ENCODE data around the gene SHANK3. TPM values are rescaled to one million over a fixed set of nuclear protein-coding genes. Genes with fewer than 3 reads are reported as not detected.

SHANK3 gene
- total and polyA plus RNA-seq, 2 of the 8 experiments (the other 6 are each of a cell fraction or from before 2014, with no cell fraction given), result 1.5 to 6.0 TPM

- Histone ChIP-seq H2BK12ac (ENCODE audit: low read depth, low read length) (no peak overlapping the region), H3K9me3 (ENCODE audit: insufficient read depth in 2 of 2, low read depth in 1 of 2, low read length in 1 of 2) (no peaks in the 10 kb centered on the region), H3K23ac (ENCODE audit: insufficient read length) (no peak overlapping the region), H3K23me2 (ENCODE audit: low read depth, low read length) (no peaks in the 10 kb centered on the region; the same call in 1 of the 2 replicates), H3K9ac (replicated peaks in 1 of 4; ENCODE audit: extremely low read depth in 1 of 4, low read depth in 3 of 4, low read length in 3 of 4) (no peak overlapping the region), H2AK5ac (ENCODE audit: low read depth, low read length) (no peak overlapping the region), H3K79me2 (ENCODE audit: control insufficient read depth in 1 of 2, insufficient read depth in 2 of 2, low read length in 2 of 2) (no peaks in the 10 kb centered on the region), H3K79me1 (ENCODE audit: low read depth, low read length) (no peaks in the 10 kb centered on the region), H4K8ac (ENCODE audit: extremely low read depth, insufficient read depth, low read length) (no peak overlapping the region), H3K4ac (replicated peaks; ENCODE audit: insufficient read length, low read depth, low read length) (no peak overlapping the region), H4K91ac (replicated peaks; ENCODE audit: insufficient read length, low read length) (no peak overlapping the region), H2BK20ac (ENCODE audit: low read length) (no peak overlapping the region), H3K36me3 (ENCODE audit: control insufficient read depth in 2 of 4, insufficient read depth in 4 of 4, low read length in 3 of 4) (no peaks in the 10 kb centered on the region), H2AFZ (ENCODE audit: low read length) (no peak overlapping the region), H3K14ac (ENCODE audit: insufficient read length) (no peak overlapping the region), H3K27me3 (replicated peaks in 1 of 4; ENCODE audit: control insufficient read depth in 3 of 4, extremely low read depth in 1 of 4, insufficient read depth in 3 of 4, low read length in 3 of 4) (peaks cover 0 to 24% (median 9%) of the 10 kb centered on the region in 4 experiments; a peak in 6 of 7 replicates), H2BK120ac (replicated peaks; ENCODE audit: low read depth, low read length) (no peak overlapping the region), H3K4me3 (ENCODE audit: extremely low read depth in 1 of 4, insufficient read depth in 2 of 4, low read depth in 3 of 4, low read length in 4 of 4) (no peak overlapping the region), H3K56ac (replicated peaks; ENCODE audit: insufficient read length, low read depth, low read length) (no peak overlapping the region), H3K4me1 (replicated peaks in 1 of 4; ENCODE audit: control insufficient read depth in 3 of 4, insufficient read depth in 4 of 4, low read length in 3 of 4) (no peaks in the 10 kb centered on the region; a peak in 1 of 7 replicates), H2BK5ac (ENCODE audit: low read depth, low read length) (no peak overlapping the region), H3K4me2 (ENCODE audit: insufficient read depth in 1 of 2, low read depth in 2 of 2, low read length in 2 of 2) (no peak overlapping the region), H4K20me1 (replicated peaks in 1 of 2; ENCODE audit: control insufficient read depth in 1 of 2, insufficient read depth in 2 of 2, low read length in 2 of 2) (no peaks in the 10 kb centered on the region), H4K5ac (ENCODE audit: insufficient read length, low read depth, low read length) (no peak overlapping the region), H3K27ac (ENCODE audit: low read depth, low read length) (no peak overlapping the region), H3K18ac (ENCODE audit: extremely low read depth, low read length) (no peak overlapping the region), H2BK15ac (ENCODE audit: low read length) (no peak overlapping the region)
- FAIRE-seq, result no peak
- WGBS, 2 experiments (ENCODE audit: extremely low coverage in 1 of 2, insufficient coverage in 1 of 2, insufficient read length in 1 of 2, insufficient replicate concordance in 2 of 2, low coverage in 1 of 2, low lambda C conversion rate in 2 of 2, missing lambda C conversion rate in 1 of 2), result 93% methylated on average over 4 of the region's 4 CpGs; no CpG with 5 or more reads in 1 of the 2 experiments
- POLR2A ChIA-PET (ENCODE audit: partially characterized antibody), result interaction anchor here (2.2 kb wide), 1 partner anchor 15 kb away, joined by 8 read pairs; no protein-coding TSS in a partner anchor
- CTCF ChIA-PET (ENCODE audit: partially characterized antibody), result no interaction called here
- DNase-seq (ENCODE audit: low read depth in 1 of 2, low spot score in 2 of 2), result no peak
- TF ChIP-seq ZNF274 (IDR thresholded peaks at IDR 0.05; ENCODE audit: borderline replicate concordance, extremely low read depth, low read length) (no peak), POLR2A (IDR thresholded peaks at IDR 0.05; ENCODE audit: control extremely low read depth in 1 of 2, low read depth in 2 of 2, low read length in 2 of 2) (no peak), TAF7 (optimal IDR thresholded peaks at IDR 0.05; ENCODE audit: borderline replicate concordance, low read depth, low read length) (no peak), TAF1 (IDR thresholded peaks at IDR 0.05; ENCODE audit: low read depth, low read length) (no peak), SP1 (IDR thresholded peaks at IDR 0.05; ENCODE audit: low read depth, low read length) (no peak), ATF2 (IDR thresholded peaks at IDR 0.05; ENCODE audit: low read length) (no peak), NRF1 (IDR thresholded peaks at IDR 0.05; ENCODE audit: low read depth, low read length) (no peak), JUND (IDR thresholded peaks at IDR 0.05; ENCODE audit: low read length) (no peak), HDAC6 (IDR thresholded peaks at IDR 0.05; ENCODE audit: low read depth, low read length) (no peak), SIRT6 (IDR thresholded peaks at IDR 0.05; ENCODE audit: low read length) (no peak), GABPA (IDR thresholded peaks at IDR 0.05; ENCODE audit: borderline replicate concordance, insufficient read depth, low read length) (no peak), PHF8 (conservative IDR thresholded peaks at IDR 0.05; ENCODE audit: low read depth, low read length) (no peak), CEBPB (IDR thresholded peaks at IDR 0.05; ENCODE audit: low read depth, low read length) (no peak), MAFK (IDR thresholded peaks at IDR 0.05; ENCODE audit: low read depth, low read length) (no peak)
These were observed 14.7 kb upstream of the SHANK3 start for GRCh38 chr22:50657925-50658324.
